SK-N-SH treated with all-trans-retinoic acid at 6 μM for 48 hours (cell line): ENCODE measurements around the gene SEPTIN1.
"Not testable (repeated sequence)": the region's sequence is repeated elsewhere in the genome, so short reads cannot be mapped to it uniquely, and the experiment has no call there.

Experiments
- ATAC-seq: fragments of 200-7000 bp; cut with Tn5 transposase; 3 replicates; pipeline ENCODE4 v1.9.1; 2020; ENCODE audit warnings: mild to moderate bottlenecking, moderate library complexity
- ARNTL ChIP-seq: fragments of 450-650 bp; formaldehyde crosslinking; IDR thresholded peaks from 2 replicates; pipeline ENCODE4 v1.5.0; 2020; ENCODE audit warnings: low read depth, mild to moderate bottlenecking, moderate library complexity, borderline replicate concordance
- BACH2 ChIP-seq: fragments of 250-450 bp; sonication (Bioruptor Pico); IDR thresholded peaks from 2 replicates; pipeline ENCODE4 v1.9.0; 2021; ENCODE audit warnings: mild to moderate bottlenecking, borderline replicate concordance
- CREB5 ChIP-seq: fragments of 250-450 bp; sonication (Bioruptor Pico); IDR thresholded peaks from 2 replicates; pipeline ENCODE4 v1.5.1; 2020; ENCODE audit warnings: low read depth, mild to moderate bottlenecking, moderate library complexity
- CSDC2 ChIP-seq: fragments of 250-450 bp; sonication (Bioruptor Pico); IDR thresholded peaks from 2 replicates; pipeline ENCODE4 v1.5.0; 2020; ENCODE audit warnings: mild to moderate bottlenecking, moderate library complexity
- ESRRG ChIP-seq: fragments of 250-450 bp; sonication (Bioruptor Pico); IDR thresholded peaks from 2 replicates; pipeline ENCODE4 v1.6.1; 2021; ENCODE audit warnings: mild to moderate bottlenecking
- ISL1 ChIP-seq: fragments of 250-450 bp; sonication (Bioruptor Pico); IDR thresholded peaks from 2 replicates; pipeline ENCODE4 v2.1.2; 2022; ENCODE audit warnings: mild to moderate bottlenecking, moderate library complexity
- OSR1 ChIP-seq: fragments of 250-450 bp; sonication (Bioruptor Pico); IDR thresholded peaks from 2 replicates; pipeline ENCODE4 v1.8.0; 2022; ENCODE audit warnings: moderate library complexity, mild to moderate bottlenecking, inconsistent platforms
- RARB ChIP-seq: fragments of 250-450 bp; sonication (Bioruptor Pico); IDR thresholded peaks from 2 replicates; pipeline ENCODE4 v1.8.0; 2021; ENCODE audit warnings: mild to moderate bottlenecking, moderate library complexity
- SNAI2 ChIP-seq: fragments of 250-450 bp; sonication (Bioruptor Pico); IDR thresholded peaks from 2 replicates; pipeline ENCODE4 v1.5.0; 2020; ENCODE audit warnings: mild to moderate bottlenecking, moderate library complexity
- TOX ChIP-seq: fragments of 250-450 bp; sonication (Bioruptor Pico); IDR thresholded peaks from 2 replicates; pipeline ENCODE4 v1.8.0; 2021; ENCODE audit warnings: mild to moderate bottlenecking, moderate library complexity, borderline replicate concordance
- ZC3H10 ChIP-seq: fragments of 250-450 bp; sonication (Bioruptor Pico); IDR thresholded peaks from 2 replicates; pipeline ENCODE4 v1.5.1; 2021; ENCODE audit warnings: mild to moderate bottlenecking, moderate library complexity
- ZFP3 ChIP-seq: fragments of 250-450 bp; sonication (Bioruptor Pico); IDR thresholded peaks from 2 replicates; pipeline ENCODE4 v1.5.0; 2020; ENCODE audit warnings: mild to moderate bottlenecking, moderate library complexity
- ZFP30 ChIP-seq: fragments of 450-650 bp; formaldehyde crosslinking; IDR thresholded peaks from 2 replicates; pipeline ENCODE4 v1.5.0; 2022; ENCODE audit warnings: mild to moderate bottlenecking, moderate library complexity
- ZNF565 ChIP-seq: fragments of 450-650 bp; formaldehyde crosslinking; conservative IDR thresholded peaks from 2 replicates; pipeline ENCODE4 v1.5.0; 2020; ENCODE audit warnings: low read depth, mild to moderate bottlenecking, moderate library complexity
- ZNF70 ChIP-seq: fragments of 450-650 bp; formaldehyde crosslinking; IDR thresholded peaks from 2 replicates; pipeline ENCODE4 v1.5.0; 2020; ENCODE audit warnings: mild to moderate bottlenecking, moderate library complexity
- ZNF8 ChIP-seq: fragments of 450-650 bp; formaldehyde crosslinking; IDR thresholded peaks from 2 replicates; pipeline ENCODE4 v1.5.0; 2020; ENCODE audit warnings: mild to moderate bottlenecking, moderate library complexity
- TF ChIP-seq, protein P1 (sequence below): fragments of 250-450 bp; sonication (Bioruptor Pico); IDR thresholded peaks from 2 replicates; pipeline ENCODE4 v1.8.0; 2021; ENCODE audit warnings: low read depth, mild to moderate bottlenecking, moderate library complexity, borderline replicate concordance
- TF ChIP-seq, protein P2 (sequence below): fragments of 250-450 bp; sonication (Bioruptor Pico); IDR thresholded peaks from 2 replicates; pipeline ENCODE4 v1.8.0; 2020; ENCODE audit warnings: mild to moderate bottlenecking, moderate library complexity, borderline replicate concordance
- TF ChIP-seq, protein P3 (sequence below): fragments of 250-450 bp; sonication (Bioruptor Pico); IDR thresholded peaks from 2 replicates; pipeline ENCODE4 v1.5.1; 2021; ENCODE audit warnings: mild to moderate bottlenecking, moderate library complexity

SEPTIN1 gene

GRCh38 chr16:30348929-30349328 is 33.4 kb downstream of the SEPTIN1 start:
- no peak for ATAC-seq
- TF ChIP-seq, protein P1, sequence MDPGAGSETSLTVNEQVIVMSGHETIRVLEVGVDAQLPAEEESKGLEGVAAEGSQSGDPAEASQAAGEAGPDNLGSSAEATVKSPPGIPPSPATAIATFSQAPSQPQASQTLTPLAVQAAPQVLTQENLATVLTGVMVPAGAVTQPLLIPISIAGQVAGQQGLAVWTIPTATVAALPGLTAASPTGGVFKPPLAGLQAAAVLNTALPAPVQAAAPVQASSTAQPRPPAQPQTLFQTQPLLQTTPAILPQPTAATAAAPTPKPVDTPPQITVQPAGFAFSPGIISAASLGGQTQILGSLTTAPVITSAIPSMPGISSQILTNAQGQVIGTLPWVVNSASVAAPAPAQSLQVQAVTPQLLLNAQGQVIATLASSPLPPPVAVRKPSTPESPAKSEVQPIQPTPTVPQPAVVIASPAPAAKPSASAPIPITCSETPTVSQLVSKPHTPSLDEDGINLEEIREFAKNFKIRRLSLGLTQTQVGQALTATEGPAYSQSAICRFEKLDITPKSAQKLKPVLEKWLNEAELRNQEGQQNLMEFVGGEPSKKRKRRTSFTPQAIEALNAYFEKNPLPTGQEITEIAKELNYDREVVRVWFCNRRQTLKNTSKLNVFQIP (CRISPR knock-in tag), result no peak
- TF ChIP-seq ESRRG (no peak), ZC3H10 (no peak), ISL1 (no peak), TOX (CRISPR knock-in tag) (no peak), BACH2 (CRISPR knock-in tag) (no peak), ZFP3 (CRISPR knock-in tag) (no peak)

DNA sequence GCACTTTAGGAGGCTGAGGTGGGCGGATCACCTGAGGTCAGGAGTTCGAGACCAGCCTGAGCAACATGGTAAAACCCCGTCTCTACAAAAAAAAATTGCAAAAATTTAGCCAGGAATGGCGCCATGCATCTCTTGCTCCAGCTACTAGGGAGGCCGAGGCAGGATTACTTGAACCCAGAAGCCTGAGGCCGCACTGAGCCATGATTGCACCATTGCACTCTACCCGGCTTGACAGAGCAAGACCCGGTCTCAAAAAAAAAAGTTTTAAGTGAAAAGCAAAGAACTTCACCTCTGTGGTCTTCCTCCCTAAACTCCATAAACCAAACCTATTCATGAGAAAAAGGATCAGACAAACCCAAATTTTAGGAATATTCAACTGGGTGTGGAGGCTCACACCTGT is 34.2 kb downstream of the SEPTIN1 start:
- no peak for ATAC-seq
- no peak for TF ChIP-seq ARNTL (CRISPR knock-in tag)
- no peak for TF ChIP-seq ZFP30 (CRISPR knock-in tag)
- TF ChIP-seq, protein P2, sequence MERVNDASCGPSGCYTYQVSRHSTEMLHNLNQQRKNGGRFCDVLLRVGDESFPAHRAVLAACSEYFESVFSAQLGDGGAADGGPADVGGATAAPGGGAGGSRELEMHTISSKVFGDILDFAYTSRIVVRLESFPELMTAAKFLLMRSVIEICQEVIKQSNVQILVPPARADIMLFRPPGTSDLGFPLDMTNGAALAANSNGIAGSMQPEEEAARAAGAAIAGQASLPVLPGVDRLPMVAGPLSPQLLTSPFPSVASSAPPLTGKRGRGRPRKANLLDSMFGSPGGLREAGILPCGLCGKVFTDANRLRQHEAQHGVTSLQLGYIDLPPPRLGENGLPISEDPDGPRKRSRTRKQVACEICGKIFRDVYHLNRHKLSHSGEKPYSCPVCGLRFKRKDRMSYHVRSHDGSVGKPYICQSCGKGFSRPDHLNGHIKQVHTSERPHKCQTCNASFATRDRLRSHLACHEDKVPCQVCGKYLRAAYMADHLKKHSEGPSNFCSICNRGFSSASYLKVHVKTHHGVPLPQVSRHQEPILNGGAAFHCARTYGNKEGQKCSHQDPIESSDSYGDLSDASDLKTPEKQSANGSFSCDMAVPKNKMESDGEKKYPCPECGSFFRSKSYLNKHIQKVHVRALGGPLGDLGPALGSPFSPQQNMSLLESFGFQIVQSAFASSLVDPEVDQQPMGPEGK (CRISPR knock-in tag), result no peak
- TF ChIP-seq ESRRG, result no peak

DNA sequence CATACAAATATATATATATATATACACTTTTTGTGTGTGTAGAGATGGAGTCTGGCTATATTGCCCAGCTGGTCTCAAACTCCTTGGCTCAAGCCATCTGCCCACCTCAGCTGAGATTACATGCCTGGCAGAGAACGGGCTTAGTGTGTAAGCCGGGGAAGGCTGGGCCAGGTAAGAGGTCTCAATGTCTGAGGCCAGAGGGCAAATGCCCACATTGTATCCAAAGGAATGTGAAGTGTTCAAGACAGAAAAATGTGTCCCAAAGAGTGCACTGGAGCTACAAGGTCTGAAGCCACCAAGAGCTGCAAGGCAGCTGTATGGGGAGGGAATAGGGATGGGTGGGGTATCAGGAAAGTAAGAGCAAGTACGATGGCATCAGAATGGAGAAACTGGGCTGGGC is 36.1 kb downstream of the SEPTIN1 start:
- ATAC-seq, result no peak
- TF ChIP-seq TOX (CRISPR knock-in tag) (no peak), CSDC2 (CRISPR knock-in tag) (no peak), ZNF565 (no peak), RARB (CRISPR knock-in tag) (no peak), ISL1 (no peak), ZNF8 (CRISPR knock-in tag) (no peak), ZFP3 (CRISPR knock-in tag) (no peak), BACH2 (CRISPR knock-in tag) (no peak), ZNF70 (CRISPR knock-in tag) (no peak), OSR1 (CRISPR knock-in tag) (no peak), ZC3H10 (no peak), CREB5 (no peak), SNAI2 (CRISPR knock-in tag) (no peak), ESRRG (no peak), ZFP30 (CRISPR knock-in tag) (no peak)
- TF ChIP-seq, protein P1 (CRISPR knock-in tag), result no peak
- TF ChIP-seq, protein P3, sequence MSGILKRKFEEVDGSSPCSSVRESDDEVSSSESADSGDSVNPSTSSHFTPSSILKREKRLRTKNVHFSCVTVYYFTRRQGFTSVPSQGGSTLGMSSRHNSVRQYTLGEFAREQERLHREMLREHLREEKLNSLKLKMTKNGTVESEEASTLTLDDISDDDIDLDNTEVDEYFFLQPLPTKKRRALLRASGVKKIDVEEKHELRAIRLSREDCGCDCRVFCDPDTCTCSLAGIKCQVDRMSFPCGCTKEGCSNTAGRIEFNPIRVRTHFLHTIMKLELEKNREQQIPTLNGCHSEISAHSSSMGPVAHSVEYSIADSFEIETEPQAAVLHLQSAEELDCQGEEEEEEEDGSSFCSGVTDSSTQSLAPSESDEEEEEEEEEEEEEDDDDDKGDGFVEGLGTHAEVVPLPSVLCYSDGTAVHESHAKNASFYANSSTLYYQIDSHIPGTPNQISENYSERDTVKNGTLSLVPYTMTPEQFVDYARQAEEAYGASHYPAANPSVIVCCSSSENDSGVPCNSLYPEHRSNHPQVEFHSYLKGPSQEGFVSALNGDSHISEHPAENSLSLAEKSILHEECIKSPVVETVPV, result no peak
- TF ChIP-seq, protein P2 (CRISPR knock-in tag), result no peak

DNA sequence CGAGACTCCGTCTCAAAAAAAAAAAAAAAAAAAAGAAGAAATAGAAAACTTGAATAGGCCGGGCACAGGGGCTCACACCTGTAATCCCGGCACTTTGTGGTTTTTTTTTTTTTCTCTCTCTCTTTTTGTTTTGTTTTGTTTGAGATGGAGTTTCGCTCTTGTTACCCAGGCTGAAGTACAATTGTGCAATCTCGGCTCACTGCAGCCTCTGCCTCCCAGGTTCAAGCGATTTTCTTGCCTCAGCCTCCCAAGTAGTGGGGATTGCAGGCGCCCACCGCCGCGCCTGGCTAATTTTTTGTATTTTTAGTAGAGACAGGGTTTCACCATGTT is 38.9 kb downstream of the SEPTIN1 start:
- not testable (repeated sequence) for ATAC-seq
